A204.1 (cell line): ENCODE results near the gene TCF12.

Source experiments
- FAIRE-seq: peaks from 2 replicates; lab custom pipeline; 2012; peaks lifted over from hg19 to GRCh38; lab: Jason Lieb, UNC

Gene TCF12

GRCh38 chr15:57018151-57018550 is 99.7 kb downstream of the TCF12 start:
- no peak for FAIRE-seq

- no peak for FAIRE-seq
These were observed 101.2 kb downstream of the TCF12 start for GRCh38 chr15:57019496-57020160.

- FAIRE-seq: no peak
These were observed 107.0 kb downstream of the TCF12 start for GRCh38 chr15:57025264-57025926.

- no peak for FAIRE-seq
These were observed 107.7 kb downstream of the TCF12 start for GRCh38 chr15:57026016-57026592.

GRCh38 chr15:57027596-57027995 is 109.2 kb downstream of the TCF12 start:
- no peak for FAIRE-seq

GRCh38 chr15:57028176-57028575 is 109.7 kb downstream of the TCF12 start:
- no peak for FAIRE-seq

GRCh38 chr15:57030011-57030410 is 111.6 kb downstream of the TCF12 start:
- no peak for FAIRE-seq

GRCh38 chr15:57031082-57031481 is 112.6 kb downstream of the TCF12 start:
- no peak for FAIRE-seq

GRCh38 chr15:57031605-57032004 is 113.2 kb downstream of the TCF12 start:
- no peak for FAIRE-seq

GRCh38 chr15:57032338-57032737 is 113.9 kb downstream of the TCF12 start:
- FAIRE-seq: no peak

- no peak for FAIRE-seq
These were observed 115.4 kb downstream of the TCF12 start for GRCh38 chr15:57033715-57034439.

- FAIRE-seq: no peak
These were observed 116.2 kb downstream of the TCF12 start for GRCh38 chr15:57034613-57035012.

GRCh38 chr15:57035664-57036063 is 117.2 kb downstream of the TCF12 start:
- FAIRE-seq: no peak

GRCh38 chr15:57036352-57036751 is 117.9 kb downstream of the TCF12 start:
- no peak for FAIRE-seq

GRCh38 chr15:57037548-57037947 is 119.1 kb downstream of the TCF12 start:
- FAIRE-seq: no peak

- no peak for FAIRE-seq
These were observed 119.6 kb downstream of the TCF12 start for GRCh38 chr15:57038040-57038439.

GRCh38 chr15:57038496-57038895 is 120.1 kb downstream of the TCF12 start:
- no peak for FAIRE-seq

GRCh38 chr15:57041416-57041815 is 123.0 kb downstream of the TCF12 start:
- no peak for FAIRE-seq

- no peak for FAIRE-seq
These were observed 125.7 kb downstream of the TCF12 start for GRCh38 chr15:57044072-57044702.

- no peak for FAIRE-seq
These were observed 126.5 kb downstream of the TCF12 start for GRCh38 chr15:57044970-57045369.

- FAIRE-seq: no peak
These were observed 127.4 kb downstream of the TCF12 start for GRCh38 chr15:57045741-57046382.

GRCh38 chr15:57048930-57049549 is 130.6 kb downstream of the TCF12 start:
- FAIRE-seq: no peak
